DMS114 treated with DMSO at 0.1 percent for 48 hours (cell line): ENCODE results near the gene RBMS3.

Experiments
- DNase-seq: peaks from one replicate; lab custom pipeline; 2025; ENCODE audit not compliant: unreplicated experiment; lab: John Stamatoyannopoulos, UW

The RBMS3 gene

GRCh38 chr3:29608414-29609327 is 327.8 kb downstream of the RBMS3 start:
- DNase-seq: no peak

DNA sequence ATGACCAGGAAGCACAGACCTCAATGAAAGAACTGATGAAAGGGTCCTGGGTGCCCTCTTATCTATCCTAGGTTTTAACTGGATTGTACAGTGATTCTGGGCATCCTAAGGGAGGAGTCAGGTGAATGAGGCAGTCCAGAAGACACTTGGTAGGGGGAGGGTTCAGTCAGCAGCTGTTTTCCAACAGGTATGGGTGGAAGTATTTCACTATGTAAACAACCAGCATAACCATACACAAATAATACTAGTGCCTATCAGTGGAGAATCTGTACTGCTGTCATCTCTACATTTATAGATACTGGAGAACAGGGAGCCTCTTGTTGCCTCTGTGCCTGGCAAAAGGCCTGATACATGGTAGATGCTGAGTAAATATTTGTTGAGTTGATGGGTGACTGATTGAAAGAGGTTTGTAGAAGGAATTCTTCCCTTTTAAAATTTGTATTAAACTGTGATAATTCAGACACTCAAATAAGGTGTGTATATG is 328.5 kb downstream of the RBMS3 start:
- DNase-seq: no peak

DNA sequence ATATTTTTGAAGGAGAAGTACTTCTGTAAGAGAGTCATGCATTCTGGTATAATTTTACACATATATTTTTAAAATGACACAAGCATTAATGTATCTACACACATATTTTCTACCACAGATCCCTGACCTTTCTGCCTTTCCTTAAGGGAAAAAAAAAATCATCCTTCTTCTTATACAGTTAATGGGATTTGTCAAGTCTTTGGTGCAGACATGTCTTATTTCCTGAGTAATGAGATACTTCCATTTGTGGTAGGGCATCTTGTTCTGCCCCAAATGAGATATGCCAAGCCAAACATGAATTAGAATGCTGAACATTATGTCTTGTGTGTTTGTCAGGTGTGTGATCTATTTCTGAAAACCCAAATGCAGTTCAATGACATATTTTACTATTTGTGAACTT is 329.9 kb downstream of the RBMS3 start:
- no peak for DNase-seq

- DNase-seq: no peak
These were observed 330.4 kb downstream of the RBMS3 start for GRCh38 chr3:29611252-29611651.

DNA sequence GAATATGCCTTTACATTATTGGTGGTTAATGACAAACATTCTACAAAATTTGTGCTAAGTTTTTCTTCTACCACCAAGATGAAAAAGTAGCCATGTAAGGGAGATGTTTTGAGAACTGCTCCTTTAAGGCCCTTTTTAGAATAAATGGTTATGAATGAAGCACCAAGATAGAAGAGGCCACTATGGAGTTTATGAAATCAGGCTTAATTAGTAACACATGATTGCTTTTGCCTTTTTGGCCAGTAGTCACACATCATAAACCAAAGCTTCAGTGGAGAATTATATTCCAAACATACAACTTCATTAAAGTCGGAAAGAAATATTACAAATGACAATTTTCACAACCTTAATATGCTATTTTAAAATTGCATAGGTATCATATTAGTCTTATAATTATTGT is 331.7 kb downstream of the RBMS3 start:
- no peak for DNase-seq

- DNase-seq: no peak
These were observed 334.1 kb downstream of the RBMS3 start for GRCh38 chr3:29614954-29615353.

DNA sequence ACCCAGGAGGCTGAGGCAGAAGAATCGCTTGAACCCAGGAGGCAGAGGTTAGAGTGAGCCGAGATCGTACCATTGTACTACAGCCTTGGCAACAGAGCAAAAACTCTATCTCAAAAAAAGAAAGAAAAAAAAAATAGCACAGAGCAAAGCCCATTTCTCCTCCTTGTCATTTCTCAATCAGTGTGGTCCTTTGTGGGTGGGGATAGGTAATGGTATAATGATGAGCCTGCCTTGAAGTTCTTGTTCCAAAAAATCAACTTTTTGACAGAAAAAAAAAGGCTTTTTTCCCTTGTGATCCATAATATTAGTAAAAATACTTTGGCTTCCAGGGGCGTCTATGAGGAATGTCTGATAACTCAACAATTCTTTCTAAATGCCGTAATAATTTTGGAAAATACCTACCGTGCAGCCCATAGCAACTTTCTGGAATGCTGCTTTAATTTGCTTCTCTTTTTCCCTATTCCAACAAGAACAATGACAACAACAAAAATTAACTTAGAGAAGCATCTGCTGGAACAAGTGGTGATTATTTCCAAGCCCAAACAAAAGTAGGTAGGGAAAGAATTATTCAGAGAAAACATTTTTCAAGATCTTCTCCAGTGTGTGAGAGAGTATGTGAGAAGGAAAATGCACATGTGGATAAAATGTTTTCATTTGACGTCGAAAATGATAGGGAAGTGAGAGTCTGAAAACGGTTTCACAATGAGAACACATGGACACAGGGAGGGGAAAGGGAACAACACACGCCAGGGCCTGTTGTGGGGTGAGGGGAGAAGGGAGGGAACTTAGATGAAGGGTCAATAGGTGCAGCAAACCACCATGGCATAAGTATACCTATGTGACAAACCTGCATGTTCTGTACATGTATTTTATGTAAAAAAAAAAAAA is 337.8 kb downstream of the RBMS3 start:
- no peak for DNase-seq

- DNase-seq: no peak
These were observed 338.8 kb downstream of the RBMS3 start for GRCh38 chr3:29619676-29620075.

DNA sequence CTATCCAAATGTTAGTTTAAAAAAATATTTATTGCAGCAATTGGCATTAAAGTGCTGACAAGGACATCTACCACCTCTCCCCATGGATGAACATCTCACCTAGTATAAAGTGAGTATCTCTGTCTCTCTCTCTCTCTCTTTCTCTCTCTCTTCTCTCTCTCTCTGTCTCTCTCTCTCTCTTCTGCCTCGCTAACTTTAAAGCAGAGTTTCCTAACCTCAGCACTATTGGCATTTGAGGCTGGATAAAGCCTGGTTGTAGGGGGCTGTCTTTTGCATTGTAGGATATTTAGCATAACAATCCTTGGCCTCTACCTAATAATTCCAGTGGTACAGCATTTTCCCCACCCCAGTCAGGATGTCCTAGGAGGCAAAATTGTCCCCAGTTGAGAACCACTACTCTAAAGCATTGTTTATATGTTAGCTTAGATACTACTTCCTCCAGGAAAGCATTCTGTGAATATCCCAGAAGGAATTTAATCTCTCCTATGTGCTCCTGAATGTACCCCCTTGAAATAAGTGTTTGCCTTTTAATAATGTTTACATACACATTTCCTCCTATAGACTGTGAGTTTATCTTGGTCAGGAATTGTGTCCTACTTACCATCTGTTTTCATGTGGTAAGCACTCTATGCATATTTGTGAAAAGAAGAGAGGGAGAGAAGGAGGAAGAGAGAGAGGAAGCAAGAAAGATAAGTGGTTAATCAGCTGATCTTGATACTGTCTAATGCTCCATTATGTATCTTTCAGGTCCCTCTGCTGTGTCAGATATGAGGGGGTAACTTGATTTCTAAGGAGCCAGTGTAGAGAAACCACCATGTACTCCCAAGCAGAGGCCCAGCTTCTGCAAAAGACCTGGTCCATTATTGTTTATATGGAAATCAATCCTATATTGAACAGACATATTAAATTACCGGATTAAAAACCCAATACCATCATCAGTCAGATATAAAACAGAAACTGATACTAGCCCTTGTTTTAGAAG is 346.6 kb downstream of the RBMS3 start:
- no peak for DNase-seq

DNA sequence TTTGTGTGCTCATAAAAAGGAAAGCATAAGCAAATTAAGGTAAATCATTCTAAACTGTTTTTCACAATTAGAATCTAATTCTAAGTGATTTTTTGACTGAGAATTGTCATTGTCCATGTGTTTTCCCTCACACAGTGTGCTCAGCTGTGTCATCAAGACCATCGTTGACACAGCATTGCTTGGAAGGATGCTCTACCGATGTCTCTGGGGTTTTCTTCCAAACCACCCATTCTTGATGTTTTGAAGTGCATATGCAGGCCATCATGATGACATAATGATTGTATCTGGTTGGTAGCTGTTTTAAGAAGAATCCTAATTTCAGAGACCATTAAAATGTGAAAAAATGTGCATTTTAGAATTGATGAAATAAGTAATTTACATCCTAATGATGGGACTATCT is 347.9 kb downstream of the RBMS3 start:
- DNase-seq: no peak

DNA sequence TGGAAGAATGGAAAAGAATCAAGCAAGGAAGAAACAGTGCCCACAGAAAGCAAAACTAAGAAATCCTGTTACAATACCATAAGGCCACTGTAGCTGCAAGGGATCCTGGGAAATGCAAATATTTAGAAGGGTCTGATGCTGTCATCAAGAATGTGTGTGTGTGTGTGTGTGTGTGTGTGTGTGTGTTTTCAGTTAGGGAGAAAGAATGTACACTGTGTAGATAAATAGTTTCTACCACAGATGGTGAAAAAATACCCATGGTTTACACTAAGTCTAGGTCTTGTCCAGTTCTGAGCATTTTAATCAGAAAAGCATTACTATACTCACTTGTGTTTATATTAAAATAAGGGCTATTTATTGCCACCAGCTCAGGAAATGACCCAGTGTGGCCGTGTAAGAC is 355.0 kb downstream of the RBMS3 start:
- DNase-seq: no peak

DNA sequence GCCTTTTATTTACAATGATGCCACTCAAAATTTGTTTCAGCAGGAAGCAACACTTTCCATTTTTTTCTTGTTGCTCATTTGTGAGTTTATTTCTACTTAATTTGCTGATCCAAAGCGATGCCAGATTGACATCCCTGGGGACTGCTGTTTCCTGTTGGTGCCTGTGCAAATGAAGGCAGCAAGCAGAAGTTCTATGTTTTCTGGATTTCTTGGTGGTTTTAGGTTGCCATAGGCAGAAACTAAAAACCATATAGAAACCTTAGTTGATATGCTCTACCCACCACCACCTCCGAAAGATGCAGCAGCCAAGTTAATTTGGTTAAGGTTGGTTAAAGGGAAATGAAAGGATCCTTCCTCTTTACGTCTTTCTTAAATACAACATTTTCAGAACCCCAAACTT is 356.2 kb downstream of the RBMS3 start:
- no peak for DNase-seq

- DNase-seq: no peak
These were observed 358.9 kb downstream of the RBMS3 start for GRCh38 chr3:29639578-29640290.

- DNase-seq: no peak
These were observed 361.6 kb downstream of the RBMS3 start for GRCh38 chr3:29642393-29643033.

DNA sequence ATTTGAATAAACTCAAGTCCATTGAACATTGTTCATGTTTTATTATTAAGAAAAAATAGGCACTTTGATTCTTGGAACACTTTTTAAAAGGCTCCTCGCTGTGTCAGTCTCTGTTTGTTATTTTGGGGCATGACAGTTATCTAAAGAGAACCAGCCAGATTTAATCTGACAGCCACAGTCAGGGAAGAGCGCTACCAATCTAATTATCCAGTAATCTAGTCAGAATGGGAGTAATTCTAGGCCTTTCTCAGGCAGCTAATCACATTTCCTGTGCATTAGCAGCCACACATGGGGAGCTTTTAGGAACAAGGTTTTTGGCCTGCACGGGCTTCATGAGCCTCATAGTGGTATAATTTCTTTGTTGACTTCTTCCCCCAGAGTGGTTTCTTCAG is 362.2 kb downstream of the RBMS3 start:
- DNase-seq: no peak

DNA sequence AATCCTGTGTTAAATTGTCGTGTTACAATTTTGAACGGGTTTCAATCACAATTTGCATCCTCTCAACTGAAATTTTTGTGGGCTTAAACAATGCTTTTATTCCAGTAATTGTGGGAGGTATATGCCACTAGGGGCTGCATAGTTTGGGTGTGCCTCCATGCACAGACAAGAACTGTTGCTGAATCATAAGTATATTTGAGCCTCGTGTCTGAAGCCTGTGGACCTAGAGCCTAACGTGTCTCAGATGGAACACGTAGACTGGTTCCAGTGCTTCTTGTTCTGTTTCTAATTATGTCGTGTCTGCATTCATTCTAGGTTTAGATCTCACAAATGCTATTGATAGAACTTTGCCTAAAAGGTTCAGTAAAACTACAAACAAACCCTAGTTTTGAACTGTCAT is 363.4 kb downstream of the RBMS3 start:
- no peak for DNase-seq

GRCh38 chr3:29644956-29645636 is 364.2 kb downstream of the RBMS3 start:
- DNase-seq: no peak

- DNase-seq: no peak
These were observed 365.2 kb downstream of the RBMS3 start for GRCh38 chr3:29646043-29646442.
